Fibroblast of lung (primary cell): Measurements from ENCODE around the gene NCR3LG1.

Experiments used
- CTCF ChIP-seq, 2 donors: IDR thresholded peaks in 1 of 2; conservative IDR thresholded peaks in 1 of 2; 1 replicate in 1 of 2; 2 replicates in 1 of 2; pipeline ENCODE4 v1.5.1; 2011 to 2012; ENCODE audit warnings: low read length in 2 of 2, control low read depth in 1 of 2, inconsistent platforms in 1 of 2, low read depth in 1 of 2, mild to moderate bottlenecking in 1 of 2
- EZH2 ChIP-seq: IDR thresholded peaks from 2 replicates; pipeline ENCODE4 v1.5.1; 2012; ENCODE audit warnings: low read length, control low read depth, mild to moderate bottlenecking; ENCODE audit errors: missing control alignments

GRCh38 chr11:17352950-17353820 lies 1.6 kb downstream of the NCR3LG1 start:
- TF ChIP-seq CTCF (conservative IDR thresholded peaks at IDR 0.05 in 1 of 2, IDR thresholded peaks at IDR 0.05 in 1 of 2; ENCODE audit: low read depth in 1 of 2, low read length in 2 of 2) (no peak), EZH2 (no peak)
